OCI-LY1 (cell line): ENCODE results near the gene PDE6G.

Experiments
- EZH2 ChIP-seq: fragments of 200-600 bp; sonication (generic), shearing (Covaris generic); IDR thresholded peaks from 2 replicates; pipeline ENCODE4 v1.8.0; 2017; ENCODE audit warnings: borderline replicate concordance, mixed run types, mild to moderate bottlenecking, antibody characterized with exemption, low read length, moderate library complexity, mixed read lengths
- TF ChIP-seq, protein P1 (sequence below): fragments of 200-600 bp; sonication (generic), shearing (Covaris generic); IDR thresholded peaks from 2 replicates; pipeline ENCODE4 v1.5.1; 2017; ENCODE audit warnings: mild to moderate bottlenecking, antibody characterized with exemption, low read length, moderate library complexity, mixed read lengths

DNA sequence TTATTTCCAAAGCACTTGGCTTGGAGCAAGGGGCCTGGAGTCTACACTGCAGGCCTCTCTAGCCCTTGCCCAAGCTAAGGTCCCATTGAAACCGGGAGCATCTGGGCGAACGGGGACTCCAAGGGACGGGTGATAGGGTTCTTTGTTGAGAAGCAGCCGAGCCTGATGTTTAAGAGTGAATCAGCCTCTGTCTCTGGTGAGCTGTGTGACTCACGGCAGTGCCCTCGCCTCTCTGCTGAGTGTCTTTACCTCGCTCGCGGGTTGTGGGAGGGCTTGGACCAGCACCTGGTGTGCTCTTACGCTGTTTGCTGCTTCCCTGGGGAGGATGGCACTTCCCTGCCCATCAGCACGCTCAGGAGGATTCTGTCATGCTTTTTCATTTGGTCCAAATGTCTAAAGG is 28.8 kb upstream of the PDE6G start:
- TF ChIP-seq, protein P1, sequence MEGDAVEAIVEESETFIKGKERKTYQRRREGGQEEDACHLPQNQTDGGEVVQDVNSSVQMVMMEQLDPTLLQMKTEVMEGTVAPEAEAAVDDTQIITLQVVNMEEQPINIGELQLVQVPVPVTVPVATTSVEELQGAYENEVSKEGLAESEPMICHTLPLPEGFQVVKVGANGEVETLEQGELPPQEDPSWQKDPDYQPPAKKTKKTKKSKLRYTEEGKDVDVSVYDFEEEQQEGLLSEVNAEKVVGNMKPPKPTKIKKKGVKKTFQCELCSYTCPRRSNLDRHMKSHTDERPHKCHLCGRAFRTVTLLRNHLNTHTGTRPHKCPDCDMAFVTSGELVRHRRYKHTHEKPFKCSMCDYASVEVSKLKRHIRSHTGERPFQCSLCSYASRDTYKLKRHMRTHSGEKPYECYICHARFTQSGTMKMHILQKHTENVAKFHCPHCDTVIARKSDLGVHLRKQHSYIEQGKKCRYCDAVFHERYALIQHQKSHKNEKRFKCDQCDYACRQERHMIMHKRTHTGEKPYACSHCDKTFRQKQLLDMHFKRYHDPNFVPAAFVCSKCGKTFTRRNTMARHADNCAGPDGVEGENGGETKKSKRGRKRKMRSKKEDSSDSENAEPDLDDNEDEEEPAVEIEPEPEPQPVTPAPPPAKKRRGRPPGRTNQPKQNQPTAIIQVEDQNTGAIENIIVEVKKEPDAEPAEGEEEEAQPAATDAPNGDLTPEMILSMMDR, result no peak
- no peak for TF ChIP-seq EZH2
